Amygdala (tissue), 56 donors: Measurements from ENCODE around the gene FOXO1.

Source experiments
- DNase-seq, 56 donors: peaks; one replicate each; lab custom pipeline; 2025; lab: John Stamatoyannopoulos, UW

Gene FOXO1

DNA sequence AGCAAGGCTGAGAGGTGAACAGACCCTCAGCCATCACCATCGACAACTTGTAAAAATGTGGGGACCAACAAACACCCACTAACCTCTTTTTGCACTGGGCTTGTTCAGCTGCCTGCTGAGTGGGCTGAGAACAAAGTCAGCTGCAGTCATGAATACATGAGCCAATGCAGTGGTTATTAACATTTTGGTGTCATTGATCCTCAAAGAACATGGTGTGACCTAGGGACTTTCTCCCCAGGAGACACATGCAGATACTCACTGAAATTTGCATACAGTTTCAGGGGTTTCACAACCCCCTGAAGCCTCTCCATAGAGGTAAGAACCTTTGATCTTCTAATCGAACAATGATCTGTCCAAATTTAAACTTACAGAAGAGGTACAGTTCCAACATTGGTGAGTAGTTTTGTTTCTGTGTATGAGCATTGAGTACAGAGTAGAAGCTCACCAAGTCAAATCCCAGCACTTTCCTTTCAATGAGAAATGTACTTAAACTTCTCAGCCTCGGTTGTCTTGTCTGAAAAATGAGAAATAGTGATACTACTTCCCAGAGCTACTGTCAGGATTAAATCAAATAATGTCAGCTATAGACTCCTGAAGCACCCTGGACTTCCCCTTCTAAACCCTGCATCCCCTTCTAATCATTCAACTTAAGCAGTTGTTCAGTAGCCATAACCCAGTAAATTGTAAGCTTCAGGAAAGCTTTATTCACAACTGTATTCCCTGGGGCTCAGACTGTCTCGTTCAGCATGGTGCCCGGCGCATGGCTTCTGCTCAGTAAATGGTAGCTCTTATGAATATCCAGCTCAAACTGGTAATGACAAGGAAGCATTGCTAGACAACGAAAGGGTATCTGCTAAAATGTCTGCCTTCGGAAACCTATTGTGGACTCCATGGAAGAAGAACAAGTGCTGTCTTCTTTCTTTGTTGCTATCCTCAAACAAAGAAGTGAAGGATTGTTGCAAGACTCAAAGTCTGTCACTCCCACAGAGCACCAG lies 148.7 kb downstream of the FOXO1 start:
- DNase-seq, result no peak

DNA sequence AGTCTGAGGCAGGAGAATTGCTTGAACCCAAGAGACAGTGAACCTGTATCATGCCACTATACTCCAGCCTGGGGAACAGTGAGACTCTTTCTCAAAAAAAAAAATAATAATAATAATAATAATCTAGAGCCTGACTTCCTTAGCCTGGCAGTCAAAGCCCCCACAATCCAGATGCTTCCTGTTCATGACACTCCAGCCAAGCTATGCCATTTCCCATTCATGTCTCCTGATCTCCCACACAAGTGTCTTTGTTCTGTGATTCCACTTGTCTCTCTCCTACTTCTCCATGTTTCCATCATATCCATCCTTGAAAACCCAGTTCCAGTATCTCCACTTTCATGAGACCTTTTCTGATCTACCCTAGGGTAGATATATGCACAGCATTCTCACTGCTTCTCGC lies 150.7 kb downstream of the FOXO1 start:
- DNase-seq, result no peak

DNA sequence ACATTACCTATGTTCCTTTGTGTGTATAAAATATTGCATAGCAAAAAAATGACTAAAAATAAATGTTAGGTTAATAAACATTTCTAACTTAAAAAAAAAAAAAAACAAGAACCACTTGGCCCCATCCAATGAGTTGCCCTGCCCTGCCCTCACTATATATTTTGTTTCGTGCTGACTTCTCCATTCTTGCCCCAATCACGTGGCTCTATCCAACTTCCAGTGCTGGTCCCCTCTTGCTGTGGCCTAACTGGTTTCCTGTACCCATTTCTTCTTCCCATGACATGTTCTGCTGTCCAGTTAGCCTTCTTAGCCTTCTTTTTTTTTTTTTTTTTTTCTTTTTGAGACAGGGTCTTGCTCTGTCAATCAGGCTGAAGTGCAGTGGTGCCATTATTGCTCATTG lies 151.6 kb downstream of the FOXO1 start:
- DNase-seq, result no peak

DNA sequence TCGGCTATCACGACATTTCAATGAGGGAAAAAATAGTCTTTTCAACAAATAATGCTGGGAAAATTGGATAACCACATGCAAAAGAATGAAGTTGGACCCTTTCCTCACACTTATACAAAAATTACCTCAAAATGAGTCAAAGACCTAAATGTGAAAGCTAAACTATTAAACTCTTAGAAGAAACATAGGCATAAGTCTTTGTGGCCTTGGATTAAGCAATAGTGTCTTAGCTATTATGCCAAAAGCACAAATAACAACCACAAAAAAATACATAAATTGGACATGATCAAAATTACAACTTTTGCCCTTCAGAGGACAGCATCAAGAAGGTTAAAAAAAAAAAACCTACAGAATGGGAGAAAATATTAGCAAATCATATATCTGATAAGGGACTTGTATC lies 156.6 kb downstream of the FOXO1 start:
- DNase-seq, result no peak

DNA sequence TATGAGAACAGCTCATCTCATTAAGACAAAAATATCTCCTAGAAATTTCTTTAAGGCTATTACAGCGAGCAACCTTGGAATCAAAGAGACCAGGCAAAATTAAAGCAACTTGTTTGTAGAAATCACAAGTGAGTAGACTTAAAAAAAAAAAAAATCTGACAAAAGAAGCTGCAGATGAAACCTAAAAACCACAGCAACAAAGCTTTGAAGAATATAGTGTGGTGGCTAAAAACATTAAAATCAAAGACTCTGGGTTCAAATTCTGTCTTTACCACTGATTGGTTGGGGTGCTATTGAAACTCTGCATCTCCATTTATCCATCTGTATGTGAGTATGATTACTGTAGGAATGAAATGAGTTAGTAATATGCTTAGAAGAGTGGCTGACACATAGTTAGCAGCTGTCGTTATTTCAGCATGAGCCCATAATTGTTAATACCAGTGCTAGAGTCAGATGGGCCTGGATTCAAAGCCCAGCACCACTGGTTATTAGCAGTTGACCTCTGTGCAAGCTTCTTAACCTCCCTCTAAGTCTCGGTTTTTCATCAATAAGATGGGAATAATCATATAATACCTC lies 157.6 kb downstream of the FOXO1 start:
- DNase-seq, result no peak

DNA sequence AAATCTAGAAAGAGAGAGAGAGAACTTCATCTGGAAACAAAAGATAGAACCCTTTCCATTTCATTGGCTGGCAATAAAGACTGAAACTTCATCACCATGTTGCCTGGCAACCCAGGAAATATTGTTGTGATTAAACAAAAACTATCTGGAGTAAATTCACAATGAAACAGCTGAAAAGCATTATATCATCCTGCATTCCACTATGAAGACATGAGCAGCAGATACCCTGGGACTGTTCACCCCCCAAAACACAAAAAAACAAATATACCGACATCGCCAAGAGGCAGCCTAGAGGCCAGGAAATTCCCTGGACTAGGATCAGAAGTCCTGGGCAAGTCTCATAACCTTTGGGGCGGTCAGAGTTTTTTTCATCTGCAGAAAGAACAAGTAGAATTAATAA lies 158.3 kb downstream of the FOXO1 start:
- DNase-seq, result no peak

DNA sequence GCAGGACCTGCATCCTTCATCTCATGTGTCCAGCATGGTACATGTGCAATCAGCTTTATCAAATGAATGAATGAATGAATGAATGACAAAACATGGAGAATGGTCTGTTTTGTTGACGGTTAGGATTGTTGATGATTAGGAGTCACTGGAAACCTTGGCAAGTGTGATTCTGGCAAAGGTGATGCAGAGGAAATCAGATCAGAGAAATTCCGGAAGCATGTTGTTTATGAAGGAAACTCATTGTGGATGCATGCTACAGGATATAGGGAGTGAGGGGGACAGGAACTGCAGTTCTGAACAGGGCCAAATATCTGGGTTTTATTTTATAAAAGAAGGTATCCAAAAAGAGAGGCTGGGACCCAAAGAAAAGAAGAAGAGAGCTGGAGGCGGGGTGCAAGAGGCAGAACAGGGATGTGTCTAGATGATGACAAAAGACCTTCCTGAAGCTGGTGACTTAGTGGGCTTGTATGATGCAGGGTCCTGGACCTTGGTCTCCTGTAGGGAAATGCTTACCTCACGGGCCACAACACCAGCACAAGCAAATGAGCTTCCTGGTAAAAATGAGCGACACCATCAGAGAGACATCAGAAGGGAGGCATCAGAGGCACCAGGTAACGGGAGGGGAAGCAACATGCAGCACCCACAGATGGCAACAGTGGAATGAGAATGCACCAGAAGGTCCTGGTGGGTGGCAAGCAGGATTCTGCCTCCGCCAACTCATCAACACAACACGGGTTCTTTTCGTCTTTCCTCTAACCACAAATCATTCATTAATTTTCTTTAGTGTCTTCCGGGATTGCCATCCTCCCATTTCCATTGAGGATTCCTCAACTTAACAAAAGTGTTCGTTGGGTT lies 159.6 kb downstream of the FOXO1 start:
- peak in 1 of 56 donors; percentile 19 for DNase-seq
